HG03064 (cell line): ENCODE data around the gene PIBF1.
"Not testable (repeated sequence)": the region's sequence is repeated elsewhere in the genome, so short reads cannot be mapped to it uniquely, and the experiment has no call there.

ENCODE experiments used
- ATAC-seq: cut with Tn5 transposase; IDR thresholded peaks from one replicate; pipeline ENCODE4 v1.9.1; 2021; ENCODE audit warnings: low read depth; ENCODE audit not compliant: unreplicated experiment

Gene PIBF1

GRCh38 chr13:73000027-73000674 is 218.2 kb downstream of the PIBF1 start:
- ATAC-seq: peak; percentile 66

DNA sequence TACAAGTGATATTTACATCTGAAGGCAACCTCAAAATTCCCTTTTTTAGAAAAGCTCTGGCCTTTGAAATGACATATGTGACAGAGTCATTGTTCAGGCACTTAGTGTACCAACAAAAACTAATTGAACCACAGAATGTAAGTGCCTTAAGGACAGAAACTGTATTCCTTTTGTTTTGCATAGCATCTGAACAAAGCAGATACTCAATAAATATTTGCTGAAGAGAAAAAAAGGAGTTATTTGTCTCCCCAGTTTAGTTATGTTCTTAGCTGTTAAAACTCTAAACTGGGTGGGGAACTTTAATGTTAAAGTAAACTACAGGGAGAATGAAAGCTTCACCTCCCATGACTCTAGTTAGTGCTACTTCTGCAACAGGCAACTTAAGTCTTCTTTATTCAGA is 220.0 kb downstream of the PIBF1 start:
- no peak for ATAC-seq

DNA sequence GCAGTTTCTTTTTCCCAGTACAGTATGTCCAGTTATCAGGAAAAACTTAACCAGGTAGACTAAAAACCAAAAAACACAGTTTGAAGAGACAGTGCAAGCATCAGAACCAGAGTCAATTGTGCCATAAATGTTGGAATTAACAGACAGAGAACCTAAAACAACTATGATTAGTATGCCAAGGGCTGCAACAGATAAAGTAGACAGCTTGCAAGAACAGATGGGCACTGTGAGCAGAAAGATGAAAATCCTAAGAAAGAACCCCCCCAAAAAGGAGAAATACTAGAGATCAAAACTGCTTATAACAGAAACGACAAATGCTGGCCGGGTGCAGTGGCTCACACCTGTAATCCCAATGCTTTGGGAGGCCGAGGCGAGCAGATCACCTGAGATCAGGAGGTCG is 229.8 kb downstream of the PIBF1 start:
- ATAC-seq: no peak

DNA sequence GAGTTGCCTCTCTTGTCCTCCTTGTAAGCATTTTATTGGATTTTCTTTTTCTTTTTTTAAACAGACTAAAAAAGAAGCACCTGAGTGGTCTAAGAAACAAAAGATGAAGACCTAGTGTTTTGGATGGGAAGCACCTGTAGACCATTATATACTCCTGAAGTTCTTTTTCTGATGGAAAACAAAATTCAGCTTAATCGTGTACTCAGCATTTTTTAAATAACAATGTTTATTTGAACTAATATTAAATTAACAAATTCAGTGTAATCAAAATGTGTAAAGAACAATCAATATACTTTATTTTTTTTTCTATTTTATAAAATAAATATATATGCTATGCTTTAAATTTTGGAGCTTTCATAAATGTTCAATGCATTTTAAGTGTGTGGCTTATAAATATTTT is 233.9 kb downstream of the PIBF1 start:
- no peak for ATAC-seq

DNA sequence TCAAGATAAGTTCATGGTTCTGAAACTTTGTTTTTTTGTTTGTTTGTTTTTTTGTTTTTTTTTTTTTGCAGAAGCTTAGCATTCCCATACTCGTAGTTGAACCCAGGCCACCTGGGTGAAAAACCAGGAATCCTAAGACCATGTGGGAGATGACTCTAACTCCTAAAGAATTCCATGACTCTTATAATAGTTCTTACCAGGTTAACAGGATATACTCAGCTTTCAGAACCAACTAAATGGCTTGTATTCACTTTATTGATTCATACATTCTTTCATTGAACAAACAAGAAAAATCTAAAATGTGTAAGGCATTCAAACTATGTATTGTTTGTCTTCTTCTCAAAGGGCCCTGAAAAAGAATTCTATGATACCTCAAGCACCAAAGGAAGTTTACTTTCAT is 236.4 kb downstream of the PIBF1 start:
- ATAC-seq: no peak

DNA sequence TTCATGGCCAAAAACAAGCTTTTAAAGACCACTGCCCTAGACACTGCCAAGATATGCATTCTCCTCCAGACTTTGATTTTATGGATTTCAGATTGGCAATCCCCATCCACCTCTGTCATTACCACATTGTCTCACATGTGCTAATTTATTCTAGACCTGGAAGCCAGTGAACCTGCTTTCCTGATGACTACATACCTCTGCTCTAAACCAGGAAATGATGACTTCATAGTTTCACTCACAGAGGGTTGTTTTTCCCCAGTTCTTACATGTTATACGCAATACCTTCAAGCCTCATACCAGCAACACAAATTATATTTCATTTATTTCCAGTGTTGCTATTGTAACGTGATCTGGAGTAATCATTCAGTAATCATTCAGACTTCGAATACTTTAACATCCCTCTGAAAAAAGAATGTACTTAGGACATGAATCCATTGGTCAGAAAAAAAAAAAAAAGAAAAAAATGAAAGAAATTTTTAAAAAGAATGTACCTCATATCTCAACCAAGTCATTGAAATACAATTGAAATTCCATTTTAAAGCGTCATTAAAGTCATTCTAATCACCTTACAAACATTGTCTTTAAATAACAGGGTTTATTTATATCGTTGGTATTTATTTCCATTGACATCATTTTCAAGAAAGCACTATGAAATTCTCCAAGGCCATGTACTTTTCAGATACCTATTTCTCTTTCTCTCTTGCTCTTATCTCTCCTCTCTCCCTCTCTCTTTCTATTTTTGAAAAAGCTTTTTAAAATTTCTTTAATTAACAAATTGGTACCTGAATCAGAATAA is 243.5 kb downstream of the PIBF1 start:
- no peak for ATAC-seq

GRCh38 chr13:73034901-73035300 is 253.0 kb downstream of the PIBF1 start:
- ATAC-seq: no peak

GRCh38 chr13:73035660-73036059 is 253.7 kb downstream of the PIBF1 start:
- no peak for ATAC-seq

GRCh38 chr13:73036566-73036965 is 254.6 kb downstream of the PIBF1 start:
- no peak for ATAC-seq

- no peak for ATAC-seq
Measured at GRCh38 chr13:73038064-73038463, 256.1 kb downstream of the PIBF1 start.

GRCh38 chr13:73039201-73040108 is 257.5 kb downstream of the PIBF1 start:
- ATAC-seq: no peak

- no peak for ATAC-seq
Measured at GRCh38 chr13:73040484-73040883, 258.6 kb downstream of the PIBF1 start.

GRCh38 chr13:73040968-73041596 is 259.1 kb downstream of the PIBF1 start:
- ATAC-seq: no peak

GRCh38 chr13:73045031-73045430 is 263.1 kb downstream of the PIBF1 start:
- no peak for ATAC-seq

DNA sequence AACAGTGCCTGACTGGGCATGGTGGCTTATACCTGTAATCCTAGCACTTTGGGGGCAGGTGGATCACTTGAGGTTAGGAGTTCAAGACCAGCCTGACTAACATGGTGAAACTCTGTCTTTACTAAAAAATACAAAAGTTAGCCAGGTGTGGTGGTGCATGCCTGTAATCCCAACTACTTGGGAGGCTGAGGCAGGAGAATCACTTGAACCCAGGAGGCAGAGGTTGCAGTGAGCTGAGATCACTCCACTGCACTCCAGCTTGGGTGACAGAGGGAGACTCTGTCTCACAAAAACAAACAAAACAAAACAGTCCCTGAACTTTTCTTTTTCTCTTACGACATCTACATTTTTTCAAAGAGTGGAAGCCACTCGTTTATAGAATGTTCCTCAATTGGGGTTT is 266.7 kb downstream of the PIBF1 start:
- ATAC-seq: not testable (repeated sequence)

- ATAC-seq: no peak
Measured at GRCh38 chr13:73054712-73055111, 272.8 kb downstream of the PIBF1 start.

DNA sequence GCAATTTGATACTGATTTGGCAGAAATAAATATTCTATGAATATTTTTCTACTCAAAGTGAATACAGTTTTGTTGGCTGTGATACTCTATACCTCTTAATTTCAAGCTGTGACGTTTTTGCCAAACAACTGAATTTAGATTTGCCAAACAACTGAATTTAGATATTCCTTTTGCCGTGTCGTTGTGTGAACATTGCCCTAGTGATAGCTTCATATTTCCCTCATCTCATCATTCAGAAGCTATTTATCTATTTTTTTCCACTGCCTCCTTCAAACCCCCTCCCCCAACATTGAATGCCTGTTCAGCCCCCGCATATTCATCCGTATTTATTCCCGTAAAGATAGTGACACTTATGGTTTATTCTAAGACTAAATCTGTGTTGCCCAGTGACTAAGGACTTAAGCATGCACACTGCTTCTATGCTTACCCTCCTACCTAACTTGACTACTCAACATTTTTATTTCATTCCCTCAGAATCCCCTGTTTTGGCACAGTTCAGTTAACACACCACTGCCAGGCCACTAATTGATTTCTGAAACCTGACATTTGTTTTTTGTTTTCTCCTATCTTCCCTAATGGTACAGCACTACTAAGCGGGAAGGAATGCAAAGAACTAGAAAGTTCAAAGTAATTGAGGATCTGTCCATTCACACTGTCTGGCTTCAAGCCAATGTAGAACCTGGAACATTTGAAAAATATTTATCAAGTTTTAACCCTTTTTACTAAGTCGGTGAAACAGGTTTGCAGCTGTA is 274.1 kb downstream of the PIBF1 start:
- ATAC-seq: no peak

DNA sequence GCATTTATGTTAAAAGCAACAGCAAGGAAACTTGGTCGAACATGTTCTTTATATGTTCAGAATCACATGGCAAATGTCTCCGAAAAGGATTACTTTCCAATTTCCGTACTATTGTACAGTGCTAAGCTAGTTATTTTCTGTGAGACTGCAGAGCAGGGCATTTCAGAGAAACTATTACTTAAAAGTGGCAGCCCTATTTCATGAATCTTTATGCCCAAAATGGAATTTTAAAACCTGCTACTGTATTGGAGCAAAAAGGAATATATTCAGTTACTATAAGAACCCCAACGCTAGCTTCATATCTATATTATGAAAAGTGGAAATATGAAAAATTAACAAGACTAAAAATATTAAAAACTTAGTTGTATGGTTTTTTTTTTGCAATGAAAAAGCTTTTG is 274.6 kb downstream of the PIBF1 start:
- no peak for ATAC-seq

DNA sequence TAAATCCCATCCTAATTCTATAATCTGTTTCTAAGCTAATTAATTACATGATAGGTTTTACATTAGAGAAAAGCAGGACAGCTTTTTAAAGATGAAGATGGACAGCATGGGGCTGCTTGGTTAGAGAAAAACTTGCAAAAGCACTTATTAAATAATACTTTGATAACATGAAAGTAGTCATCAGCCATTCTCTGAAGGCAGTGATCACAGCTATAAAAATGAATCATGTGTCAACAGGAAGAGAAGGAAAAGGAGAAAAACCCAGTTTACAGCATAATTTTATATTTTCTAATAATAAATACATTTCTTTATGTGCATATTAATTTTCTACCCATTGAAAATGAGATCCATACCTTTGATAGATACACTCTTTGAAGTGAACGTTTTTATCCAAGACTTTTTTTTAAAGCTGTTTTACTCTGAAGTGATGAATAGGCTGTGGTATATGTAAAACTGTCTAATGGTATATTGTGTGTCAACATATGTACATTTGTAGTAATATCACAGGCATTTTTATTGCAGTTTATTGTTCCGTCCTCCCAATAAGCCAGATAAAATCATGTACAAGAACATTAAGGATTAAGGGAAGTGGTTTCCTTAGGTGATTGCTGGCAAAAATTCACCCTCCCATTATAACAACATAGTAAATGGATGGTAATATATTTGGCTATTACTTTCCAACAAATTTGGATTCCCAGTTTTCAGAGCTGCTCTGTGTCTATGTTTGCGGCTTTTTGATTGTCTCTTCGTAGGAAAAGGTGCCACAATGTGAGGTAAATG is 275.5 kb downstream of the PIBF1 start:
- no peak for ATAC-seq

- no peak for ATAC-seq
Measured at GRCh38 chr13:73058064-73058313, 276.1 kb downstream of the PIBF1 start.
